ENCODE results near the gene KLHDC7A.
A peak's percentile ranks its signal among the peaks of the same experiment; 100 is the strongest.
"Not testable (repeated sequence)": the region's sequence is repeated elsewhere in the genome, so short reads cannot be mapped to it uniquely, and the experiment has no call there.

KLHDC7A gene

GRCh38 chr1:18480315-18481189, at the start of gene KLHDC7A:
Gene KLHDC7A, plus strand, starts transcription at chr1:18480930. Its CDS starts 52 bp downstream, at chr1:18480982.
- no peak for TF ChIP-seq POLR2A (IDR thresholded peaks at IDR 0.05; ENCODE audit: low read depth, low read length)
- DNase-seq (ENCODE audit: insufficient read length, low spot score) = peak; percentile 34
- no peak for FAIRE-seq

- DNase-seq (ENCODE audit: insufficient read length, low spot score) (no peak), FAIRE-seq (no peak)
- no peak for TF ChIP-seq POLR2A (IDR thresholded peaks at IDR 0.05; ENCODE audit: low read depth, low read length)
Measured at GRCh38 chr1:18434041-18434440, 46.7 kb upstream of the KLHDC7A start.

- FAIRE-seq = no peak
- no peak for TF ChIP-seq POLR2A (IDR thresholded peaks at IDR 0.05; ENCODE audit: low read depth, low read length)
- DNase-seq (ENCODE audit: insufficient read length, low spot score) = no peak
Measured at GRCh38 chr1:18440385-18441226, 40.1 kb upstream of the KLHDC7A start.

- TF ChIP-seq POLR2A (IDR thresholded peaks at IDR 0.05; ENCODE audit: low read depth, low read length) = no peak
- DNase-seq (ENCODE audit: insufficient read length, low spot score) (no peak), FAIRE-seq (no peak)
Measured at GRCh38 chr1:18443587-18444520, 36.9 kb upstream of the KLHDC7A start.

- no peak for TF ChIP-seq POLR2A (IDR thresholded peaks at IDR 0.05; ENCODE audit: low read depth, low read length)
- no peak for FAIRE-seq
- DNase-seq (ENCODE audit: insufficient read length, low spot score) = no peak
Measured at GRCh38 chr1:18444563-18444962, 36.2 kb upstream of the KLHDC7A start.

GRCh38 chr1:18446751-18447150, 34.0 kb upstream of the KLHDC7A start:
- TF ChIP-seq POLR2A (IDR thresholded peaks at IDR 0.05; ENCODE audit: low read depth, low read length) = no peak
- no peak for FAIRE-seq
- DNase-seq (ENCODE audit: insufficient read length, low spot score) = no peak

- TF ChIP-seq POLR2A (IDR thresholded peaks at IDR 0.05; ENCODE audit: low read depth, low read length) = no peak
- FAIRE-seq = no peak
- DNase-seq (ENCODE audit: insufficient read length, low spot score) = no peak
Measured at GRCh38 chr1:18447509-18448220, 33.1 kb upstream of the KLHDC7A start.

GRCh38 chr1:18448889-18449288, 31.8 kb upstream of the KLHDC7A start:
- FAIRE-seq = no peak
- no peak for TF ChIP-seq POLR2A (IDR thresholded peaks at IDR 0.05; ENCODE audit: low read depth, low read length)
- no peak for DNase-seq (ENCODE audit: insufficient read length, low spot score)

GRCh38 chr1:18452550-18452949, 28.2 kb upstream of the KLHDC7A start:
- peak; percentile 8 for DNase-seq (ENCODE audit: insufficient read length, low spot score)
- FAIRE-seq = no peak
- no peak for TF ChIP-seq POLR2A (IDR thresholded peaks at IDR 0.05; ENCODE audit: low read depth, low read length)

GRCh38 chr1:18458133-18459092, 22.3 kb upstream of the KLHDC7A start:
- DNase-seq (ENCODE audit: insufficient read length, low spot score) = no peak
- TF ChIP-seq POLR2A (IDR thresholded peaks at IDR 0.05; ENCODE audit: low read depth, low read length) = no peak
- FAIRE-seq = no peak

- FAIRE-seq (no peak), DNase-seq (ENCODE audit: insufficient read length, low spot score) (no peak)
- no peak for TF ChIP-seq POLR2A (IDR thresholded peaks at IDR 0.05; ENCODE audit: low read depth, low read length)
Measured at GRCh38 chr1:18461656-18462055, 19.1 kb upstream of the KLHDC7A start.

- not testable (repeated sequence) for DNase-seq (ENCODE audit: insufficient read length, low spot score); FAIRE-seq
Measured at GRCh38 chr1:18462517-18462916, 18.2 kb upstream of the KLHDC7A start.
